ENCODE measurements around the gene ASB2.

The ASB2 gene

DNA sequence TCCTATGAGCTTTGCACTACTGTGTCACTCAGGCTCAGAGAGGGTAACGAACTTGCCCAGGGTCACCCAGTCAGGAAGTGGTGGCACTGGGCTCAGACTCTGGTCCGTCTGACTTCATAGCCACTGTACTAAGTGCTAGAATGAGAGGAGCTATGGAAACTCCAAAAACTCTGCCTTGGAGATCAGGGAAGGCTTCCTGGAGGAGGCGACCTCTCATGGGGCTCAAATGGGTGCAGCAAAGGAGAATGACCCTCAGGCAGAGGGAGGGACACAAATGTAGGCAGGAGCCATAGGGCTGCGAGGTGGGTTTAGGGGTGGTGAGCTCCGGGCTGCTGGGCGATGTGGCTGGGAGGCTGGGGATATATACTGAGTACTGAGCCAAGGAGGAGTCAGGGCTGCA, 23.9 kb upstream of the ASB2 start:
- no peak for DNase-seq (ENCODE audit: low read depth in 2 of 2)

DNA sequence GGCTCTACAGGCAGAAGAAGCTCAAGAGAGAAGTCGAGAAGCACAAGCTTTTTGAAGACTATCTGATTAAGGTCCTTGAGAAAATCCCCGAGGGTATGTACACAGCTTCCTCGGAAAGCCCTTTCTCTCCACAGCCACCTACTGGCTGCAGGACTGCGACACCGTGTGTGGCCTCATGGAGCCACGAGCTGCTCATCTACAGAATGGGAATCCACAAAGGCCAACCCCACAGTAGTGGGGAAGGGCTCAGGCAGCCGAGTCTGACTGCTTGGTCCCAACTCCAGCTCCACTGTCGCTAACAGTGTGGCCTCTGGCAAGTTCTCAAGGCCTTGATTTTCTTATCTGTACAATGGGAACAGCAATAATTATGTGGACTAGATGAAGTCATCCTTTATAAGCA, 23.2 kb upstream of the ASB2 start:
- DNase-seq (ENCODE audit: low read depth in 2 of 2), result no peak

DNA sequence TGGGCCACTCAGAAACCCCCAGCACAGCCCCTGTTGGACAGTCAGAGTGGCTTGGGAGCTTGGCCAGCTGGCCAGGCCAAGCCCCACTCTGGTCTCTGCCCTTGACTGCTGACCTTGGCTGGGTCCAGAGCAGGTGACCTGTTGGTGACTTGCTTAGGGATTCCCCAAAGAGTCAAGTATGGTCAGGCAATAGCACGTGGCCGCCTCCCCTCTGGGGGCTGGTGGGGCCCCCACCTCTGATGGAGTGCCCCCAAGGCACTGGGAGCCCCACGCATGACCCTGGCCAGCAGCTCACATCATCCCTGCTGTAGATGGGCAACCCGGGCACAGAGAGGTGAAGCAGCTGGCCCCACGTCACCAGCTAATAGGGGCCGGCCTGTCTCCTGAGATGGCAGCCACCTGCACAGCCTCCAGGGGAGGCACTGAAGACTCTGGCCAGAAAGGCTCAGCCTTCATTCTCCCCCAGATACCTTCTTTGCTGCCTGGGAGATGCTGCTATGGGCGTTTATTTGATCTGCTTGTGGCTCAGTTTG, 22.6 kb upstream of the ASB2 start:
- no peak for DNase-seq (ENCODE audit: low read depth in 2 of 2)

DNA sequence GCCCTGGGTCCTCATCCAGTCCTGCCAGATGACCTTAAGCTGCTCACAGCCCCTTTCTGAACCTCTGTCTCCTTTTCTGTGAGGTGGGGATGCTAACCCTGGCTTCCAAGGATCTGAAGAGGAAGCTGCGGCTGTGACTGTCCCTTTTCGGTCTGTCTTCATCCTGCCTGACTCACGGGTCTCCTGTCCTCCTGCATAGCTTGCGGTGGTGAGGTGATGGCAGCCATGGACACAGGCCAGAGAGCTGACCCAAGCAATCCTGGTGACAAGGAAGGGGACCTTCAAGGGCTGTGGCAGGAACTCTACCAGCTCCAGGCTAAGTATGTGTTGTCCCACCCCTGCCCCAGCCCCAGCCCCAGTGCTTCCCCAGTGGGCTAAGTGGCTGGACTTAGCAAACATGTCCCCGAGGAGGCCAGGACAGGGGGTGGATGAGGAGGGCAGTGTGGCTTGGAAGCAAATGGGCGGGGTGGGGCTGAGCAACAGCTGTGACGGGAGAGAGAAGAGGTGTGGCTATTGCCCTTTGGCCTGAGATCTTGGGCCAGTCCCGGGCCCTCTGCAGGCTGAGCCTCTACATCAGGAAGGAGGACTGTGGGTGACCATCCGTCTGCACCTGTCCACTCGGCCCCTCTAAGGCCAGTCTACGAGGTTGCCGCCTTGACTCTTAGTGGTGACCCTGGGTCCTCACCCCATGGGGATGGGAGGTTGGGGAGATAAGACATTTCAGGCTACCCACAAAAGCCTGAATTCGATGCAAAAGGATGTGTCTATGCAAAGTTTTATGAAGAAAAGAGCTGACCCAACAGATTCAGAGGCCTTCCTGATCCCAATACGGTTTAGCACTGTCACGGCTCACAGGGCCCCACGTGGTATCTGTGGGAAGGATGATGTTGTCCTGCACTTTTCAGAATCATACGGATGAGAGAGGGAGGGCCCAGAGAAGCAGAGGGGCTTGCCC, 21.8 kb upstream of the ASB2 start:
- DNase-seq (ENCODE audit: low read depth in 2 of 2), result no peak

DNA sequence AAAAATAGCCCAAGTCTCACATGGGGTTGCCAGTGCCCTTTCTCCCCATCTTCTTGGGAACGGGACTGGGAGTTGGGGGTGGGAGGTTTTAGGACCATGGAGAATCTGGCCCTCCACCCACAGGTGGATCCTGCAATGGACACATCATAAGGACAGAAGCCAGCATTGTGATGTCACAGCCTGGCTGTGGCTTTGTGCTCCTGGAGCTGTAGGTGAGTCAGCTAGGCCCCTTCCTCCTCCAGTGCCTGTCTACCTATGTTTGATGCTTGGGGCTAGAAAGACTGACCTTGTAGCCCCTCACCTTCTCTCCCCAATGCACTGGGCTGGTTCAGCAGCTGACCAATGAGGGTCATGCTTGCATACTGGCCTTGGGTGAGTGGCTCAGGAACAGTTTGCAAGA, 20.7 kb upstream of the ASB2 start, which contains the start of gene CCDC197:
Gene CCDC197, plus strand, starts transcription at position 220 of the 400 bp plus-strand sequence. CDS start 831 bp downstream, outside the sequence.
- no peak for DNase-seq (ENCODE audit: low read depth in 2 of 2)

DNA sequence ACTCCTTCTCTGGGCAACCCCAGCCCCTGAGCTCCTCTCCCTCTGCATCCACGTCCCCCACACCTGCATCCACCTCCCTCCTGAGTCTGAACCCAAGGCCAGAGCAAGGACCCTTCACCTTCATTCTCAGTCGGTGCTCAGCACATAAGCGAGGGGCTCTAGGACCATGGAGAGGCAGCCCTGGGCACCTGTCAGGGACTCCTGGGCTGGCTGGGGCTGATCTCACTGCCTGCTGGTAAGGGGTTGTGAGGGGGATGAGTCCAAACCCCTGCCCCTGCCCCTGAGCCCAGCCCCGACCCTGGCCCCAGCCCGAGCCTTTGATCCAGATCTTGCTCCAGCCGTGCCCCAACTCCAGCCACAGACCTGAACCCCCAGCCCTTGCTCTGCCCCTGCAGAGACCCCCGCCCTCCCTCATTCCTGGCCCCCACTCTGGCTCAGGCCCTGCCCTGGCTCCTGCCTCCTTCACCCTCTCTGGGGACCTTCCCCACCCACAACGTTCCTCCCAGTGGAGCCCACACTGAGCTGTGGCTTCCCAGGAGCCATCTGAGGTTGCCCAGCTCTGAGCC, 19.8 kb upstream of the ASB2 start:
- DNase-seq (ENCODE audit: low read depth in 2 of 2), result no peak

DNA sequence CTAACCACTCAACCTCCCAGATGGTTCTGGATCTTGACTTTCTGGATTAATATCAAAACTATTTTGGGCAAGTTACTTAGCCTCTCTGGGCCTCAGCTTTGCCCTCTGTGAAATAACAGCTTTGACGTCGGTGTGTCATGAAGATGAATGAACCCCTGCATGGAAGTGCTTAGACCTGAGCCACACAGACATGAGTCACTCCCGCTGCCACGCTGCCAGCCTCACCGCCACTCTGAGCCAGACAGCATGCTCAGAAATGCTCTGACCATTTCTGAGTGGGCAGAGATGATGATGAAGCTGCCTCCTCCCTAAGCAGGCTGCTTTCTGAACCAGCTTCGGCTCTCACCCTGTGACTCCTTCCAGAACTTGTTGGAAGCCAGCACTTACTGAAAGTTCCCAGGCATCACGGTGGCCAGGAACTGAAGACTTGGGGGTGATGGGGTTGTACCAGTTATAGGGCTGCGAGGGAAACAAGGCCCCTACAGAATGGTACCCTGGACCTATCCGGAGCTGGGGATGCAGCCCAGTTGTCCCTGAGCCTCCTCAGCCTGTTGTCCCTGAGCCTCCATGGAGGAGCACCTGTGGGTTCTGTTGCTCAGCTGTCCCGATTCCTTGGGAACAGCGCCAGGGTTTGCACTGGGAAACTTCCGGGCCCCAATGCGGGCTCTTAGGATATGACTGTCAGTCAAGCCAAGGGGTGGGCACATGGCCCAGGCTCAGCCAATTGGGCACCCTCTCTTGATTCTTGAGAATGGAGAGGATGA, 18.7 kb upstream of the ASB2 start:
- DNase-seq (ENCODE audit: low read depth in 2 of 2), result peak; percentile 46 to 64

DNA sequence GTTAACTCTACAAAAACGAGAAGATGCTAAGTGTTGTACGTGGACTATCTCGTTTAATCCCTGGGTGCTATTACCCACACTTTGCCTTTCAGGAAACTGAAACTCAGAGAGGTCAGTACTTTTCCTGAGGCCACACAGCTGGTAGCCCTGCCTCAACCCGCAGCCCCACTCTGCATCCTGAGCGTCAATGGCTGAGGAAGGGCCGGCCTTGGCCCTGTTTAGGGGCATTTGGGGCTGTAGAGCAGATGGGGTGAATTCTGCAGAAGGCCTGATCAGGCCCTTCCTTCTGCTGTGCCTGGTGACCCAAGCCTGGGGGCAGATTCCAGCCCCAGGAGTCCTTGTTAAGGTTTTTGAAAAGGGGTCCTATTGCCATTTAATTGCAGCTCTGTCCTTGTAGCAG, 17.0 kb upstream of the ASB2 start:
- DNase-seq (ENCODE audit: low read depth in 2 of 2), result no peak

DNA sequence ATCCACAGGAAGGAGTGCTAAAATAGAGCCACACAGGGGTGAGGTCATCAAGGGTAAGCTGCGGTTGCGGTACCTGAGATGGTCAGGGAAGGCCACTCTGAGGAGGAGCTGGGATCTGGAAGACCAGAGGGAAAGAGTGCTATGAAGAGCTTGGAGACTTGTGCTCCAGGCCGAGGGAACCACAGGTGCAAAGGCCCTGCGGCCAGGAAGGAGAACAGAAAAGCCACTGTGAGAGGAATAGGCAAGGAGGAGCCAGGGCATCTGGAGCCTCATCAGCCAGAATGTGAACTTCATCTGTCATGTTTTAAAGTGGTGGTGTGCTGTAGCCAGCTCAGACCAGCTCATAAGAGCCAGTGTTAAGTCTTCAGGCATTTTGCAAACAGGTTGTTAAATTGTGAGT, 15.3 kb upstream of the ASB2 start:
- no peak for DNase-seq (ENCODE audit: low read depth in 2 of 2)

DNA sequence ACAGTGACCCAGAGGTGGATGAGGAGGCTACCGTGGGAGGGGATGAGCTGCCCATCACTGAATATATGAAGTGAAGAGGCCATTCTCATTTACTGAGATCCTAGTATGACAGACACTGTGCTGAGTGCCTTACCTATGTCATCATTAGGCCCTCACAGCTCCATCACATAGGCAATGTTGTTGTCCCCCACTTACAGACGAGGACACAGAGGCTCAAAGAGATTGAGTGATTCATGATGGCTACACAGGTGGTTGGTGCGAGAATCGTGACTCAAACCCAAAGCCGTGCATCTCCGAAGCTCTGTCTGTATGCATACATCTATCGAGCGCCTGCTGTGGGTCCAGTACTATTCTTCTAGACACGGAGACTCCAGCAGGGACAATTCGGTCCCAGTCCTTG, 14.8 kb upstream of the ASB2 start:
- no peak for DNase-seq (ENCODE audit: low read depth in 2 of 2)

DNA sequence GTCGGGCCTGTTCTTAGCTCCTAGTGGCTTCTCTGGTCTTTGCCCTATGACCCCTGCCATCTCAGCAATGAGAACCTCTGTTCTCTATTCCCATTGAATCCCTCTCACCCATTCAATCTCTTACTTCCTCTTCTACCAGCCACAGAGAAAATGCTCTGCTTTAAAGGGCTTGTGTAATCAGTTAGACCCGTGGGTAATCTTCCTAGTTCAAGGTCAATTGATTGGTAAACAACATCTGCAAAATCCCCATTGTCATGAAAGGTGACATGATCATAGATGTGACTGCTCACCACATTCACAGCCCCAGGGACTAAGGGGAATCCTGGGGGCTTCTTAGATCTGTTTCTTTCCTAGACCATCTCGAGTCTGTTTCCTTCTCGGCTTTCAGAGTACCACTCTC, 13.6 kb upstream of the ASB2 start:
- no peak for DNase-seq (ENCODE audit: low read depth in 2 of 2)

DNA sequence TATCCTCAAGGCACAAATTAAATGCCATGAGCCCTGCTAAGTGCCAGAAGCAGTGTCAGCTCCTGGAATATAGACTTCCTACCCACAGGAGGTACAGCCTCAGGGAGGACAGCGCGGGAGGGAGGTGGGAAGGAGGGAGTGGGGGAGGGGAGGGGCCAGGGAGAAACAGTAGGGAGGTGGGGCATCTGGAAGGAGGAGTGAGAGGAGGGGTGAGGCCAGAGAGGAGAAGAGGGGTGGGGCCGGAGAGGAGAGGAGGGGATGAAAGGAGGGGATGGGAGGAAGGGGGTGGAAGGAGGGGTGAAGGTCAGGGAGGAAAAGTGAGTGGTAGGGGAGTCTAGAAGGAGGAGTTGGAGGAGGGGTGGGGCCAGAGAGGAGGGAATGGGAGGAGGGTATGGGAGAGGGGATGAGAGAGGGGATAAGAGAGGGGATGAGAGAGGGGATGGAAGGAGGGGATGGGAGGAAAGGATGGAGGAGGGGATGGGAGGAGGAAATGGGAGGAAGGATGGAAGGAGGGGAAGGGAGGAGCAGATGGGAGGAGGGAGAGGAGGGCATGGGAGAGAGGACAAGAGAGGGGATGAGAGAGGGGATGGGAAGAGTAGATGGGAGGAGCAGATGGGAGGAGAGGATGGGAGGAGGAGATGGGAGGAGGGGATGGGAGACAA, 11.6 kb upstream of the ASB2 start:
- DNase-seq (ENCODE audit: low read depth in 2 of 2), result no peak

DNA sequence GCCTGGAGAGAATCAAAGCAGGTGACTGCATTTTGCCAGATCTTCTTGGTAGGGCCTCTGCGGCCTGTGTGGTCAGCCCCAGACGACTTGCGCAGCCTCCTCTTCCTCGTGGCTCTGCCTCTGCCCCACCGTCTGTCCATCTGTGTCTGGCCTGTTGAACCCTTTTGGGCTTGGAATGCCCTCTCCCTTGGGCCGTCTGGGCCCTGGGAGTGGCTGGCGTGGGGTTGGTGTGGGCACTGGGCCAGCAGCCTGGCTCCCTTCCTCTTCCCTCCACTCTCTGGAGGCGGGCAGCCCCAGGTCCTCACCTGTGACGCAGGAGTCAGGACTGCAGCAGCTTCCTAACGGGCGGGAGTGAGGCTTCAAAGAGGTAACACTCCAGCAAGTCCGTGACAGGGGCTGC, 11.0 kb upstream of the ASB2 start:
- DNase-seq (ENCODE audit: low read depth in 2 of 2), result no peak

DNA sequence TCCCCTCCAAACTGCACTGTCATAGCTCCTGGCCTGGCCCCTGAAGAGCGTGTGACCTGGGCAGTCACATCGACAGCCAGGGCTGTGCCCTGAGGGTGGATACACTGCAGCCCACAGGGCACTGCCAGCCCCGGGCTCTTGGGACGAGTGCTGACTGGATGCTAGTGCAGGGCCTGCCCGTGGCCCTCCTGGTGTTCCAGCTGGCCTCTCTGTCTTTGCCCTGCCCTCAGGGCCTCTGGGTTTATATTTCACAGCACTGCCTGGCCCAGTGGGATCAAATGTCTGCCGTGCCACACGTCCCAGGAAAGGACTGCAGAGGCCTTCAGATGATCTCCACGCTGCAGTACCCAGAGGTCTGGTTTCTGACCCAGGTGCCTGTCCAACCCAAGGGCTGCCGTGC, 10.6 kb upstream of the ASB2 start:
- no peak for DNase-seq (ENCODE audit: low read depth in 2 of 2)

DNA sequence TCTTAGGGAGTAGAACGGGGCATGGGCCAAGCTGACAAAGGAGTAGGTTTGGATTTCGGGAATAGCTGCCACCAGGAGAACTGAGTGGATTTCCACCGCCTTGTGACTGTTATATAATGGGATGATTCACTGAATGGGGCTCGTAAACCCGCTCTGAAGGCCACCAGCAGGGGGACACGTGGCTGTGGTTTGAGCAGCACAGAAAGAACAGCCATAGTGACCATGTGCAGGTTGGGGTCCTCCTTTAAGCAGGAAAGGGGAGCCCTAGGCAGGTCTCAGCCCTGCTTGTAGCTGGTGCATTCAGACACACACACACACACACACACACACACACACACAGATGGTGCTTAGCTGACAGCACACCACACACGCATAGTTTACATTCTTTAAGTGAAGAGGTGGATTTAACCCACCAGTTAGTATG, 8.6 kb upstream of the ASB2 start:
- DNase-seq (ENCODE audit: low read depth in 2 of 2), result no peak

DNA sequence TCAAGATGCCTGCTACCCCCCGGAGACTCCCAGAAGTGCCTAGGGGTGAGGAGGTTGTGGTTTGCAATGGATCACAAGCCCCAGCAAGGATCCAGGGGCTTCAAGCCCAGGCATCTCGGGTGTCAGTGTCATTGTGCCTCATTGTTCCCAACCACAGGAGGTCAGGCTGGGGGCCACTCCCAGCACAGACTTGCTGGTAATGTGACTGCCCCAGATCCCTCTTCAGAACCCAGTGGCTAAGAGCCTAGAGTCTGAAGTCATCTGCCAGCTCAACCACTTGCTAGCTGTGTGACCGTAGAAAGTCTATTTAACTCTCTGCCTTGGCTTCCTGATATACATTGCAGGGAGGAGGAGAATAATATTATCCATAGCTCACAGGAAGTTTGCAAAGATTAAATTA, 7.7 kb upstream of the ASB2 start:
- DNase-seq (ENCODE audit: low read depth in 2 of 2), result no peak

DNA sequence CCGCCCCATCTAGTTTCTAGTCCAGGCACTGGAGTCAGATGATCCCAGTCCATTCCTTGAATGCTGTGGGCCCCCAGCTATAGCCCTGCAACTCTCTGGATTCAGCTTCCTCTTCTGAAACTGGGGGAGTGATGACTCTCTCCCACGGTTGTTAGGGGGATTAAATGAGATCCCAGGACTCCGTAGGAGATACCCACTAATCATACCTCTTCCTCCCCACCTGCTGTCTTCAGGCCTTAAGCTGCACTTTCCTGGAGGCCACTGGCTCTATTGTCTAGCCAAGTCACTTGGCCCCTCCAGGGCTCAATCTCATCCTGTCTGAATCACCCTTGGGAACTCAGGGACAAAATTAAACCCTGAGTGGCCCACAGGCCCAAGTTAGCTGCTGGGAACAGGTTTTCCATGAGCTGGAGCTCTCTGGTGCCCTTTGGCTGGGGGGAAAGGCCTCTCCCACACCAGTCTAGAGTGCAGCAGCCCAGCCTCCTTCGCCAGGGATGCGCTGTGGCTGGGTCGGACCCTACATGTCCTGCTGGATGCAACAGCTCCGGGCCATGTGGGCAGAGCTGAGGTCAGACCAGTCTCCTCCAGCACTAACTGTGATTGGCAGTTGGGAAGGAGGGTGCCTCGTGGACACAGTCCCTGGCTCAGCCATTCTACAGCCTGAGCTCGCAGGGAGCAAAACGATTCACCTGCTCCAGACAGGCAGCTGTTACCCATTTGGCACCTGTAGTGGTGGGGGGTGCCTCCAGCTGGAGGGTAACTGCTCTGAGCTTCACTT, 6.0 kb upstream of the ASB2 start:
- DNase-seq (ENCODE audit: low read depth in 2 of 2), result no peak

DNA sequence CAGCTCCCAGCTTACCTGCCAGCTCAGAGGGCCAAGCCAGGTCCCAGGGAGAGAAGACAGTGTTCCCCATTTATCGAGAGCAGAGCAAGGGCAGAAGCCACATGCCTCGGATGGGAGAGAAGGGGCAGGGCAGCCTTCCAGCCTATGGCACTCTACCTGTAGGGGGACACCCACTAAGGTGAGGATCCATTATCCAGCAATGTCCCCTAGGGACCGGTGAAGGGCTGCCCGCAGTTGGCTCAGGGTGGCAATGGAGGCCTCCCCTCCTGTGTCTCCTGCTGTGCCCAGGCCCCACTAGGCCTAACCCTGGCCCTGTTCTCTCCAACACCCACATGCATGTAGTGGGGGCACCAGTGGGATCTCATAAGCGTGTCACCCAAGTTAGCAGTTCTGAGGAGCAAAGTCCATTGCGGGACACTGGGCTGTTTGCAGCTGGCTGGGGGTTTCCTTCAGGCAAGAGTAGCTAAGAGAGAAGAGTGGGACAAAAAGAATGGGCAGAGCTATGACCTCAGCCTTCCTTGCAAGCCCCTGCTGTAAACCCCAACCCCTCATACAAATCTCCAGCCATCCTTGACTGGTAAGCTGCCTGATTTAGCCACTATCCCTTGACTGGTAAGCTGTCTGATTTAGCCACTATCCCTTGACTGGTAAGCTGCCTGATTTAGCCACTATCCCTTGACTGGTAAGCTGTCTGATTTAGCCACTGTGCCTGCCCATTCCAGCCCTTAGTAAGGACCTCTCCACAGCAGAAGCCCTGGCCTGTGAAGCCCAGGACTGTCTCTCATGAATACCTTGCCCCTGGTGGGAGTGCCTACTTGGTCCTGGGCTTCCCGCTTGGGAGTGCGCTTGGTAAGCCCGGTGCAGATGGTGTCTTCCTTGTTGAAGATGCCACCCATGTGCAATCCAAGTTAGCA, 5.2 kb upstream of the ASB2 start:
- DNase-seq (ENCODE audit: low read depth in 2 of 2), result no peak

DNA sequence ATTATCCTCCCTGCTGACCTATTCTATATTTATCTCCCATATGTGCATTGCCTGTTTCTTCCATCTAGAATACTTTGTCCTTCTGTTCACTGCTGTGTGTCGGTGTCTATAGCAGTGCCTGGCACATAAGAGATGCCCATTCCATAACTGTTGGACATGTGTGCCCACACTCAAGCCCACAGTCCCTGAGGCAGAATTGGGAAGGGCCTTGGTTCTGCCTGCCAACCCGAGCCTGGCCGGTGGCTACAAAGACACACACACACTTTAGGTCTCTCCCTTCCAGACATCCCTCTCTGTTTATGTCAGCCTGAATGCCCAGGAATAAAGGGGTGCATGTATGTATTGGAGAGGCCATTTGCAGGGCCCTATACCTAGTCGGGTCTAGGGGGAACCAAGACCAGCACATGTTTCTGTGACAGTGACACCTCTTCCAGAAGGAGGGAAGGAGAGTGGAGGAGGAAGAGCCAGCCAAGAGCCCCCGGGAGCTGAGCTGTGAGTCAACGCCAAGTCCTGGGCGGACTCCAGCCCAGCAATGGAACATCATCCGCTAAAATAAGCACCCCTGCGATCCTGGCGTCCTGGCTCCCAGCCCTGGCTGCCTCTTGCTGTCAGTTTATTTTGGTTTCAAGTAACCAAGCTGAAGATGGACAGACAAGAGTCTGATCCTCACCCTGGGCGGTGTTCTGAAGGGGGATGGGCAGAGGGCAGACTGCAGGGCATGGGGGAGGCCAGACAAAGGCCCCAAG, 4.3 kb upstream of the ASB2 start:
- DNase-seq (ENCODE audit: low read depth in 2 of 2), result no peak
